HG03095 (cell line): ENCODE measurements around the gene AGPAT1.

Experiments
- ATAC-seq: cut with Tn5 transposase; IDR thresholded peaks from one replicate; pipeline ENCODE4 v1.9.1; 2021; ENCODE audit warnings: moderate library complexity; ENCODE audit not compliant: unreplicated experiment

AGPAT1 gene

DNA sequence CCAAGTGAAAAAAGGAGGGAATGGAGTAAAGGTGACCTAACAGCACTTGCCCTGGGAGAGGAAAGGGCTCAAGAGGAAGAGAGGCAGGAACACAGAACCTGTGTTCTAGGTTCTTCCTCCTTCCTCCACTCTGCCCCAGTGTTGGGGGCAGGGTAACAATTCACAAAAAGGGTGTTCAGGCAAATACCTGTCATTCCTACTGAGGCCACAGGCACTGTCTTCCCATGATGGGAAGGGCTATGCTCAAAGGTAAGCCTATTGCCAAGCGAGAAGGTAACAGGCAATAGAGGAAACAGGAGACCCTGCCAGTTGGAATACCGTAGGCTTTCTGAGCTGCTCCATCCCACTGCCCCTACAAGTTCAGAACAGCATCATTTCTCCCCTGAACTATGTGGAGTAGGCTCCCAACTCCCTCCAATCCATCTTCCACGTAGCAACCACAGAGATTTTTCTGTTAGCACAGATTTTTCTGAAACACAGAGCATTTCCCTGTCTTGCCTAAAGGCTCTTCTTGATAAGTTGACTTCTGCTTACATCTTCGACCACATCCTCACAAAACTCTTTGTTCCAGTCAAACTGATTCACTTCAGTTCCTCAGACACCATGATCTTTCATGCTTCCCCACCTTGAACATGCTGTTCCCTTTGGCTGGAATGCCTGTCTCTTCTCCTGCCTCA is 2.7 kb downstream of the AGPAT1 start:
- ATAC-seq = no peak

DNA sequence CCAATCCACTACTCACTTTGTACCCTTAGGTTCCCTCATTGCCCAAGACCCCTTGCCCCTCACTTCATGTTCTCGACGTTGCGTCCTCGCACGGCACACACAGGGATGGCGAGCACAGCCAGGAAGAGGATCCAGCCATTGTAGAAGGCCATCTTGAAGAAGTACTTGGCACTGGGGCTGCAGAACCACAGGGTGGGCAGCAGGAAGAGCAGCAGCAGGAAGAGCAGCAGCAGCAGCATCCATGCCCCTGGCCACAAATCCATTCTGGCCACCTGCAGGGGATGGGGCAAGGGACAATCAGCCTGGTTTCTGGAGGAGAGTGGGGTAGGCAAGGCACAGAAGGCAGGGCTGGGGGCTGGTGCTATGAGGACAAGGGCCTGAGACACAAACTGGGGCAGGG is 4.7 kb downstream of the AGPAT1 start:
- no peak for ATAC-seq

- ATAC-seq = no peak
These were observed 5.6 kb downstream of the AGPAT1 start for GRCh38 chr6:32170294-32170693.

- no peak for ATAC-seq
These were observed 6.9 kb downstream of the AGPAT1 start for GRCh38 chr6:32168807-32169591.

GRCh38 chr6:32168350-32168749 is 7.5 kb downstream of the AGPAT1 start:
- no peak for ATAC-seq

DNA sequence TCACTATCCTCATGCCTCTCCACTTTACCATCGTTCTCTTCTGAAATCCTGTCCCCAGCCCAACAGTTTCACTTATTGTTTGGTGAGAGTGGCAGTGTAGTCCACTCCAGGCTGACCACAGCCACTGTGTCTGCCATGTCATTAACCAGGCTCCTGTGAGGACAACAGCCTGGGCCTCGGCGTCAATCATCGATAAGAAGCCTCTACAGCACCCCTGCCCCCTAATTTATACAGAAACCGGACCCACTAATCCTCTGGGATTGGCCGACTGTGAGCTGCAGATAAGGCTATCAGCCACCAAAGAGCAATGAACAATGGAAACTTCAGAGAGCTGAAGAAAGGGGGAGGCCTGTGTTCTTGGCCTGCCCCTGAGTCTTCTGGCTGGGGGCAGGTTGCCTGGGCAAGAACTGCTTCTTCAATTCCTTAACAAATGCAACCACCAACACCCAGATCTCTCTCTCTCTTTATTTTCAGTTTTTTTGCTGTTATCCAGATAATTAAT is 8.1 kb downstream of the AGPAT1 start:
- ATAC-seq = no peak

DNA sequence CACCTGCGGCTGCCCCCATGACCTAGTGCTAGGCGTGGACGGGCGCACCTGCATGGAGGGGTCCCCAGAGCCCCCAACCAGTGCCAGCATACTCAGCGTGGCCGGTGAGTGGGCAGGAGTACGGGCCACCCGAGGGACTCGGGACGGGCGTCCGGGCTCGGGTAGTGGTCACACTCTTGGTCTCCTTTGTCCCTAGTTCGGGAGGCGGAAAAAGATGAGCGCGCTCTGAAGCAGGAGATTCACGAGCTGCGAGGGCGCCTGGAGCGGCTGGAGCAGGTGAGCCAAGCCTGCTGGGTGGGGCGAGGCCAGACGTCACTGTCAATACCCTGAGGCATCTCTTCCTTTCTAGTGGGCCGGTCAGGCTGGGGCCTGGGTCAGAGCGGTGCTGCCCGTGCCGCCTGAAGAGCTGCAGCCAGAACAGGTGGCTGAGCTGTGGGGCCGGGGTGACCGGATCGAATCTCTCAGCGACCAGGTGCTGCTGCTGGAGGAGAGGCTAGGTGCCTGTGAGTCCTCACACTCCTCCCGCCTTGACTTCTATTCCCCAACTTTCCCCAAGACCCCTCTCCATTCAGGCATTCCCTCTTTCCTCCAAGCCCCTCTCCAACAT is 8.6 kb downstream of the AGPAT1 start:
- no peak for ATAC-seq

GRCh38 chr6:32166411-32167061 is 9.3 kb downstream of the AGPAT1 start:
- no peak for ATAC-seq

DNA sequence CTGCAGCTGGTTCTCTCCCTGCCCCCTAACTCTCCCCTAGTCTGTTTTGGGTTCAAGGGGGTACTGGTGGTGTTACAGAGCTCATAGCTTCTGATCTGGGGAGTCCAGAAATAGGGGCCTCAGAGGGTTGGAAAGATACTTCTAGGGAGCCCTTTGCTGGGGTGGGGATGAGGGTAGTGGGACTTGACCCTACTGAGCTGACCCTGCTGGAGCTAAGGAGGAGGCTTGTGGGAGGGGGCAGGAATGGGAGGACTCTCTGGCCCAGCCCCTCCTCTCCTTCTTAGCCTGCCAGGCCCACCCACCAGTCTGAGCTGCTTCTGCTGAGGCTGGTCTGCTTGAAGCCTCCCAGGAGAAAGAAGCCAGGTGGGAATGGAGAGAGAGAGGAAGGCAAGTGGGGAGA is 11.6 kb downstream of the AGPAT1 start, which contains the start of gene EGFL8:
Gene EGFL8, plus strand, starts transcription at position 301 of the 400 bp plus-strand sequence. CDS start 1,571 bp downstream, outside the sequence.
- no peak for ATAC-seq

DNA sequence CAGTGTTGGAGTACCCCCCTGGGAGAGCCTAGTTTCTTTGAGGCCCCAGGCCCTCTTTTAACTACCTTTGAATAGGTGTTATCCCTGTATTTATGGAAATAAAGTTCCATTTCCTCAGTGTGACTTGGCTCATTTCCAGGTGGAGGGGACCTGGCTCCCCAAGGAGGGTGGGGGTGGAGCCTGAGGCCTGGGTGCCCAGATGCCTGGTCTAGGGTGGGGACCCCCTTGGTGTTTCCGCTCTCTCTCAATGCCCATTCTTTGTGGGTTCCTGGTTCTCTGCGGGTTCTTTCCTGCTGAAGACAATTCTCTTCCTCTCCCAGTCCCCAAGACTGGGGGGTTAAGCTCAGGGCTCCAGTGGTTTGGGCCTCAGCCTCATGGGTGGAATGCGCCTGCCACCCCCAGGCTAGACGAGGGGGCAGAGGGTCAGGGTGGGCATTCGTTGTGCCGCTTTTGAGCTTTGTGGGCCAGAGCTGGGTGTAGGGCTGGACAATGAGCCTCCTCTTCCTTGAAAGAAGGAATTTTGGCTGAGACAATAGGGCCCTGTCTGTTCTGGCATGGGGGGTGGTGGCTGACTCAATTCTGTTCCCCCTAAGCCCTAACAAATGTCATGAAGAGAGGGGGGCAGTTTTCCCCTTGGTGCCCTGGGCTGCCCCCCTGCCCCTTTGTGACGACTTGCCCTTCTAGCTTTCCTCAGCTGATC is 12.2 kb downstream of the AGPAT1 start:
- ATAC-seq = no peak

DNA sequence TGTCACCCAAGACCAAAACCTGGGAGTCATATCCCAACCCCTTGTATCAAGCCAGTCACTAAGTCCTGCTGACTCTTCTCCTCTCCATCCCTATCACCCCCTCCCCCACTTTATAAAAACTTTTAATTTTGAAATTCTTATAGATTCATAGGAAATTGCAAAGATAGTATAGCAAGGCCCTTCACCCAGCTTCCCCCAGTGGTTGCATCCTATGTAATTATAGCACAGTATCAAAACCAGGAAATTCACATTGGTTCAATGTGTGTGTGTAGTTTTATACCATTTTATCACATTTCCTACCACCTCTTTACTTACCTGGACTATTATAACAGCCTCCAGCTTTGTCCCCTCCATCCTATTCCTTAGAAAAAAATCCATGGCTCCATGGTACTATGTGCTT is 17.8 kb downstream of the AGPAT1 start:
- no peak for ATAC-seq

- no peak for ATAC-seq
These were observed 19.0 kb downstream of the AGPAT1 start for GRCh38 chr6:32156891-32157290.

- no peak for ATAC-seq
These were observed 21.2 kb downstream of the AGPAT1 start for GRCh38 chr6:32154514-32155161.

GRCh38 chr6:32153564-32154513 is 22.0 kb downstream of the AGPAT1 start, which contains the start of gene PPT2:
TSS of gene PPT2 (plus strand) at chr6:32154141. CDS start at chr6:32154595, 454 bp downstream.
- ATAC-seq = no peak

GRCh38 chr6:32152769-32153563 is 22.9 kb downstream of the AGPAT1 start:
- ATAC-seq = no peak

DNA sequence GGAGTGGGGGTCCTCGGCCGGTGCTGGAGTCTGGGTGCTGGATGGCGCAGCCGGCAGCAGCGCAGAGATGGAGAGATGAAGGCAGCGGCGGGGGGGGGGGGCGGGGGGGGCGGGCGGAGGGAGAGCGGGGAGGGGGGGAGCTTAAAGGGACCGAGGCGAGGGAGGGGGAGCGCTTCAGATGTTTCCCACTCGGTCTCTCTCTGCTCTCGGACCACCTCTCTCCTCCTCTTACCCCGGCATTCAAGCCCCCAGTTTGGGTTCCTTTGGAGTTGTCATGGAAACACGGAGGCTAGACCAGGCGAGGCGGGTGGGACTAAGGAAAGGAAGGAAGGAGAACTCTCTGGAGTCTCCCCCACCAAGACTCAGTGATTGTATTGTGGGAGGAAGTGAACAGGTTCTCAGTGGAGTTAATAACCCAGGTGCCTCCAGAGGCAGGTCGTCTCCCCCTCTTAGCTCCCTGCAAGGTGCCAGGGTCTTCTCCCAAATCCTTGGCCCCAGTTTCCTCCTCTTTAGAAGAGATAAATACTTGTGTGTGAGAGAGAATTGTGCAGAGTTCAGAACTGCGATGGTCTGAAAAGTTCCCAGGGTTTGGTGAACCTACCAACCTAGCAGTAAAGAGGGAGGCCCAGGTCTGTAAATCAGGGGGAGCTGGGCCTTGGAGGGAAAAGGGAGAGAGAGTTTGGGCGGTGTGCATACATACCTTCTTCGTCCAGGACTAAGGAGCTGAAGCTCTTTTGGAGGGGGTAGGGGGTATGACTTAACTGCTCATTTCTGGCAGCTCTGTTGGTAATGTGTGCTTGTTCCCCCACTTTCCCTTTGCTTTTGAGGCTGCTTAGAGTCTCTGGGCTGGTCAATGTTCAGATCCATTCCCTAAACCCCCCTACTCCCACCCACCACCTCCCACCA is 23.8 kb downstream of the AGPAT1 start, which contains the start of gene PRRT1:
Gene PRRT1, minus strand, starts transcription at position 77 of the 906 bp plus-strand sequence. CDS start 112 bp downstream, outside the sequence.
- ATAC-seq = no peak
